Muscle of back (tissue), 11 donors: ENCODE measurements around the gene ZC3H12C. TPM values are rescaled to one million over a fixed set of nuclear protein-coding genes. Genes with fewer than 3 reads are reported as not detected.
"Not testable (repeated sequence)": the region's sequence is repeated elsewhere in the genome, so short reads cannot be mapped to it uniquely, and the experiment has no call there.

ENCODE experiments used
- DNase-seq, 3 donors: peaks; one replicate each; pipeline versions ENCODE4 v3.0.0 to v3.0.0-alpha.2; 2013
- polyA plus RNA-seq, 10 donors: library from polyadenylated mRNA; unstranded; fragments of 120-200 nt; gene quantifications; one replicate each; pipeline ENCODE4 v1.2.1, GENCODE V29; 2013; ENCODE audit not compliant: insufficient read length in 10 of 10

ZC3H12C gene
- polyA plus RNA-seq, 10 donors, result 6.6 to 9.9 (median 9.1) TPM

DNA sequence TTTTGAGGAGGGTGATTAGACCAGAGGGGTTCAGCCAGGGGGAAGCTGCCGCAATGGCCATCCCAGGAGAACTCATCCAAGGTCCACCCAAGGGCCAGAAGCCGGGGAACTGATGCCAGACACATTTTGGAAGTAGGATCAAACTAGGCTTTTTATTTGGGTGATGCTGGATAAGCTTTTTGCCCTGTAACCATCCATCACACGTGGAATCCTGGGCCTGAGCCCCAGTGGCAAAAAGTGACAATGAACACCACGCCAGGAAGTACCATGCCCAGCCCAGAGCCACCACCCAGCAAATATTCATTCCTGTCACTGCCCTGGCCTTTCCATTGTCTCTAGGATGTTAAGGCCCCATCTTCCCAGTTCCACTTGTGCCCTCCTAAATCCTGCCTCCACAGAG lies 85.9 kb downstream of the ZC3H12C start:
- DNase-seq, result no peak

DNA sequence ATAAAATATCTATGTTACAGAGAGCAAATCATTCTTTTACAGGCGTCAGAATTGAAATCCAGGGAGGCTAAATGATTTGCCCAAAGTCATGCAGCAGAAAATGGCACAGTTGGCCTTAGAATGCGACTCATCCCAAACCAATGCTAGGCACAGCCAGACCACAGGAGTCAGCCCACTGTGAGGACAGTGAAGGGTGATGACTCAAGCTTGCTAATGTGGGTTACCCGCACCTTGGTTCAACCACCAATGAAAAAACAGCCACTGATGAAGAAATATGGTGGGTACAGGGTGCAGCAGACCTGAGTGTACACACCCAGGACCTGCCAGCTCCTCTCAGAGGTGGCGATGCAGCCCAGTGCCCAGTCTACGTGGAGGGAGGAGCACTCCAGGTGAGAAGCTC lies 89.7 kb downstream of the ZC3H12C start:
- no peak for DNase-seq

DNA sequence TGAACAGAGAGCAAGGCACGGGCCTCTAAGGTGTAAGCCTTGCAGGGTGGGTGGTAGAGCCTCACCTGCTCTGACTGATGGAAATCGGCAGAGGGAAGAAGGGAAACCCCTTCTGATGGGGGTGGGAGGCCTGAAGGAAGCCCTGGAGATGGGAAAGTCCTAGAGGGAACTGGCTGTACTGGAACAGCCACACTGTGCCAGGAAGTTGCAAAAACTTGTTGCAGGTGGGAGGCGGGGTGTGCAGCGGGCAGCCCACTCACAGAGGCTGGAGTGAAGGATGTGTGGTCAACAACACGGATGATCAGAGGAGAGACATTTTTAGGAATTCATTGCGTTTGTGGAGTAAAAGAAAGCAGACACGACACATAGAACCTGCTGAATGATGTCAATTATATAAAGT lies 91.3 kb downstream of the ZC3H12C start:
- DNase-seq, result no peak

DNA sequence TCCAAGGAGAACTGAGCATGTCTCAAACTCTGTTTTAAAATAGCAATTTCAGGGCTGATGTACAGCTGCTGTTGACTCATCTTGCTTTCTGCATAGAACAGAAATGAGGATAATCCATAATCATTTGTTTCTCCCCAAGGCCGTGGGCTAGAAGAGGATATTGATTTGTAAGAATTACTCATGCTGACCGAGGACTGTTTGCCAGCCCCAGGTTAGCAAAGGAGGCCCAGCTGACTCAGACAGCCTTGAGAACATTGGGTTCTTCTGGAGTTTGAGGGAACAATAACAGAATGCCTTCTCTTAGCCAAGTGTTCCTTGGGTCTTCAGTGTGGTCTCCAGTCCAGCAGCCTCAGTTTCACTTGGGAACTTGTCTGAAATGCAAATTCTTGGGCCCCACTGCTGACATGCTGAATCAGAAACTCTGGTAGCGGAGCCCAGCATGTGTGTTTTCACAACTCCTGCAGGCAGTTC lies 92.0 kb downstream of the ZC3H12C start:
- no peak for DNase-seq

DNA sequence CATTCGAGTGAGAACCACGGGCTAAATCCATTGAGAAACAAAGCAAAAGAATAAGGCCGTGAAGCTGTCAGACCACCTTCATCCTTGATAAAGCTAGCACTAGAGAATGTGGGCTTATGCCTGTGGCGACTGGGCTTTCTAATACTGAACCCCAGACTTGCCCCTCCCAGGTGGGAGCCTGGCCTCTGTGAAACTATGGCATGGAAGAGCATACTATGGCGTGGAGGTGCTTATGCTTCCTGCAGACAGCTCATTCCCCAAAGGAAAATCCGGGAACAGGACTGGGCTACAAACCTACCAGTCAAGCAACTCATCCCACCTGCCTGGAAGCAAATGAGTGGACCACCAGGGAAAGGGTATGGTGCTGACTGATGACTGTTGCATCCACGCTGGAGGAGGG lies 92.4 kb downstream of the ZC3H12C start:
- no peak for DNase-seq

DNA sequence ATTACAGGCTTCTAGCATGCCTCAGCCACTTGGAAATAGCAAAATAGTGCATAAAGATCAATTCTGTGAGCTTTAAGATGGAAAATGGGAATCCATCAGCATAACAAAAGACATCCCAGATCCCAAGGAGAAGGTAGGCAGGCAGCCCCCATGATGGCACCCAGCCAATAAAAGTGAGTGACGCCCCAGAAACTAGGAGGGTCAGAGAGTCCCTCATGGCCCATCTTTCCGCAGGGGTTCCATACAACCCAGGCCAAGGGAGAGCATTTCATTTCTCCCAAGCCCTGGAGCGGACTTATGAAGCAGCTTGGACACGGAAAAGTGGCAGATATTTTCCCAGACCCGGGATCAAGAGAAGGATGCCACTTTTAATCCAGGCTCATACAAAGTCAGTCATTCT lies 93.3 kb downstream of the ZC3H12C start:
- DNase-seq, result no peak

DNA sequence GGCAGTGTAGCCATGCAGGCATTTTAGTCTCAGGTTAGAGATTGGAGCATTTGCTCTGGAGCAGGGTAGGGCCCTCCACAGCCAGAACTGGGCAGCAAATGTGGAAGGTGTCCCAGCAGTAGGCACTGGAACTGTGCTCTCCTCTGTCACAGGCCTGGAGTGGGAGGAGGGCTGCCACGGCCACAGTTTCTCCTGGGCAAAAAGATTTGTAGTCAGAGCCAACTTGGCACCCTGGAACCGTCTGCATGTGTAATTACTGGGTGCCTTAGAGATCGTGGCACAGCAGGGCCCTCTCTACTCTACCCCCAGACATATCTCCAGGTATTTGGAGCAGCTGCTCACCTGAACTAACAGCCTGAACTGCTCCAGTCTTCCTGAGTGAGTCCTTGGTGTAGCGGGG lies 93.7 kb downstream of the ZC3H12C start:
- no peak for DNase-seq

DNA sequence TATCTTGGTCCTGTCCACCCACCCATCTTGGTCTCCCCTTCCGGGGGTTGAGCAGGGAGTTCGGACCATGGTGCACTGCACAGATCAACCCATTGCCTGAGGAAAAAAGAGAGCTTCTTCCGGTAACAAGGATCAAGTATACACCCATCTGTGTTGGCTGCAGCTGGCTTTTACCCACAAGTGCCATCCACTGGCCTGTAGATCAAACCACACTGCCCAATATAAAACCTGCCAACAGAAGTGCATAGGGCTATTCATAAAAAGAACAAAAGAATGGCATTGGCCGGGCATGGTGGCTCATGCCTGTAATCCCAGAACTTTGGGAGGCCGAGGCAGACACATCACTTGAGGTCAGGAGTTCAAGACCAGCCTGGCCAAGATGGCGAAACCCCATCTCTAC lies 94.5 kb downstream of the ZC3H12C start:
- no peak for DNase-seq

DNA sequence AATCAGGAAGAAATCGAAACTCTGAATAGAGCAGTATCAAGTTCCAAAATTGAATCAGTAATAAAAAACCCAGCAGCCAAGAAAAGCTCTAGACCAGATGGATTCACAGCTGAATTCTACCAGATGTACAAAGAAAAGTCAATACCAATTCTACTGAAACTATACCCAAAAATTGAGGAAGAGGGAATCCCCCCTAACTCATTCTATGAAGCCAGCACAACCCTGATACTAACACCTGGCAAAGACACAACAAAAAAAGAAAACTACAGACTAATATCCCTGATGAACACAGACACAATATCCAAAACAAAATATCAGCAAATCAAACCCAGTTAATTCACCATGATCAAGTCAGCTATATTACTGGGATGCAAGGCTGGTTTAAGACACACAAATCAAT lies 97.7 kb downstream of the ZC3H12C start:
- DNase-seq, result no peak

DNA sequence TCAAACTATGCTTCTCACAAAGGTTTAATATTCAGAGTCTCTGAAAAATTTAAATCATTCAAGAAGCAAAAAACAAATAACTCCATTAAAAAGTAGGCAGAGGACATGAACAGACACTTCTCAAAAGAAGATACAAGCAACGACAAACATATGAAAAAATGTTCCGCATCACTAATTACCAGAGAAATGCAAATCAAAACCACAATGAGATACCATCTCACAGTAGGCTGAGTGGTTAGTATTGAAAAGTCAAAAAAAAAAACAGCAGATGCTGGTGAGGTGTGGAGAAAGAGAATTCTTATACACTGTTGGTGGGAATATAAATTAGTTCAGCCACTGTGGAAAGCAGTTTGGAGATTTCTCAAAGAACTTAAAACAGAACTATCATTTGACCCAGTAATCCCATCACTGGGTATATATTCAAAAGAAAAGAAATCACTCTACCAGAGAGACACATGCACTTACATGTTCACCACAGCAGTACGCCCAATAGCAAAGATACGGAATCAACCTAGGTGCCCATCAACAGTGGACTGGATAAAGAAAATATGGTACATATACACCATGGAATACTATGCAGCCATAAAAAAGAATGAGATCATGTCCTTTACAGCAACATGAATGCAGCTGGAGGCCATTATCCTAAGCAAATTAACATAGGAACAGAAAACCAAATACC lies 99.6 kb downstream of the ZC3H12C start:
- not testable (repeated sequence) for DNase-seq

DNA sequence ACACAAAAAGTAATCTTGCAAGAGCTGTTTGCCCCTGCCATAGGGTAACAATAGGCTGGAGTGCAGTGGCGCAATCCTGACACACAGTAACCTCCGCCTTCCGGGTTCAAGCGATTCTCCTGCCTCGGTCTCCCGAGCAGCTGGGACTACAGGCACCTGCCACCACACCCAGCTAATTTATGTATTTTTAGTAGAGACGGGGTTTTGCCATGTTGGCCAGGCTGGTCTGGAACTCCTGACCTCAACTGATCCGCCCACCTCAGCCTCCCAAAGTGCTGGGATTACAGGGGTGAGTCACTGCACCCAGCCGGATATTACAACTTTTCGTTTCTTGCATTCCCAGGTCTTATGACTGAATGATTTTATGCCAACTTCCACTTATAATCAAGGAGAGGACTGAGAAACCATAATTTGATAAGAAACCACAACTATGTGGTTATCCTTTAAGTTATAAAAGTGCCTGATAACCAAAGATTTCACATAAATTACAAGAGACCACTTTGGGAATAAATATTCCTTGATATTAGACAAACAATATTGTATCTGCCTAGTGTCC lies 101.1 kb downstream of the ZC3H12C start:
- DNase-seq, result not testable (repeated sequence)

DNA sequence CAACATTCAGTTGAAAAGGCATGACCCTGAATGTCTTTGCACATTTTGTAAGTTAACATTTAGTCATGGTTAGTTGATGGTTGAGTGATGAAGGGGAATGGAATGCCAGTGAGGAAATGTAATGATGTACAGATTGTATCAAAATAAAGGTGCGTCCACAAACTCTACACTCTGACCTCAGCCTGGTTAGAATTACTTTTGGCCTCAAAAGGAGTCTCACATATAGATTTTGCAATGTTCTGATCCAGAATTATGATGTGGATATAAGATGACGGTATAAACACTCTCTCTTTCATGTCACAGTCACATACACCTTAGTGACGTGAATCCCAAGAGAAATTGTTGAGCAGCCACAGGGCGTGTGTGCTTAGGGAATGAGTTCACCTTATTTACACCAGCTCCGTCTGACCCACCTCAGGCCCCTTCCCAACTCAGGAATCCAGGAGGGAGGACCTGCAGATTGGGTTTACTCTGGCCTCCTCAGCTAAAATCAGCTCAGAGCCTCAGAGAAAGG lies 103.1 kb downstream of the ZC3H12C start:
- peak in 1 of 3 donors; percentile 57 for DNase-seq

DNA sequence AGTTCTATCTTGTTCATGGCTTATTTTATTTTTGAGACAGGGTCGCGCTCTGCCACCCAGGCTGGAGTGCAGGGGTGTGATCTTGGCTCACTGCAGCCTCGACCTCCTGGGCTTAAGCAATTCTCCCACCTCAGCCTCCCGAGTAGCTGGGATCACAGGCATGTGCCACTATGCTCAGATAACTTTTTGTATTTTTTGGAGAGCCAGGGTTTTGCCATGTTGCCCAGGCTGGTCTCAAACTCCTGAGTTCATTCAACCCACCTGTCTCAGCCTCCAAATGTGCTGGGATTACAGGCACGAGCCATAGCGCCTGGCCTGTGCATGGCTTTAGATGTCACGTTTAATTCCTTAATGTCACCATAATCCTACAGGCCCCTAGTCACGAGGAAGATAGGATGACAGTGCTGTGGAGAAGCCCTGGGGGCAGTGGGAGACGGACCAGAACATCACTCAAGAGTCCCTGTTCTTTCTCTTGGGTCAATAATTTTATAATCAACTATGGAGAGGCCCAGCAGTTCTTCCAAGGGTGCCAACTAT lies 103.8 kb downstream of the ZC3H12C start:
- no peak for DNase-seq

DNA sequence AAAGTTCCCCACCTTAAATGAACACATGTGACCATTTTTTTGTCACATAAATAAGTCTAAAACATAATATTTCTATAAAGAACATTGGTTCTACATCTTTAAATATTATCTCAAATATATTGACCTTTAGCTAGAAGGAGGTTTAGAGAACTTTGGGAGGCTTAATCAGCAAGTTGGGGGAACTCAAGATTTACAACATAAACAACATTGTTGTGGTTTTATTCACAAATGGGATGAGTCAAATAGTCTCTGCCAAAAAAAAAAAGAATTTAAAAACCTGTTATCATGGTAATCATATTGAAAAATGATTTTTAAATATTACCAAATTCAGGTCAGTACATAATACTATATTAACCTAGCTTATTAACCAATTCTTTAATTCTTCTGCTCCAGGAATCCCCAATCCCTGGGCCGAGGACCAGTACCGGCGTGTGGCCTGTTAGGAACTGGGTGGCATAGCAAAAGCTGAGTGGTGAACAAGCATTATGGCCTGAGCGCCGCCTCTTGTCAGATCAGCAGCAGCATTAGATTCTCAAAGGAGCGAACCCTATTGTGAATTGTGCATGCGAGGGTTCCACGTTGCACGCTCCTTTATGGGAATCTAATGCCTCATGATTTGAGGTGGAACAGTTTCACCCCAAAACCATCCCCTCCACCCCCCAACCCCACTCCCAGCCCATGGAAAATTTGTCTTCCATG lies 105.0 kb downstream of the ZC3H12C start:
- no peak for DNase-seq

DNA sequence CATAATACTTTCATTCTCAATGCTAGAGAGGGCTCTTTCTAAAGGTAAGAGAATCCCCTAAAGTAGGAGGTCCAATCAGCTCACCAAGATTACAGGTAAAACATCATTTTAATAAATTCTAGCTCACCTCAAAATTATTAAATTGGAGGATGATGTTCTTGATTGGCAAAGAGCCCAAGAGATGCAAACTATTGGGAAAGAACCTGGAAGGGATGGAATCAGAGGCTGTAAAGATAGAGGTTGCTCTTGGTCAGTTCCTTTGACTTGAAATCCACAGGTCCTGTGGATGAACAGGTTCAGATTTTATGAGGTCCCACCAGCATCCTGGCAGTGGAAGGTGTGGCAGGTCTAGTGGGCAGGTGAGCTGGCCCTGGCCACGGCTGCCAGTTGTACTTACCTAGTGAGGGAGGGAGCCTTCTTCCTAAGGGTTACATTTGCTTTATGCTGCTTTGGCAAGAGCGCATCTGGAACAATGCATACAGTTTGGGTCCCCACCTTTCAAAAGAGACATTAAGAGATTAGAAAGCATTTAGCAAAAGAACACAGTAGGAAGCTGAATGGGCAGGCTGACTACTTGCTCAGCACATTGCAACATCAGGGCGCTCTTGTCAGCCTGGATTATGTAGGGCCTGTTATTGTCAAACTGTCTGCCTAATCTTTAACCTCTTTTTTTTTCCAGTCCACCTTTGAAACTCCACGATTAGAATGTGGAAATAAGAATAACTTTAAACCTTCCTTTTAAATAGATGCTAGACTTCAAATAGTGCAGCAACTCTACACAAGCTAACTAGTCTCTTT lies 106.2 kb downstream of the ZC3H12C start:
- DNase-seq, result no peak

DNA sequence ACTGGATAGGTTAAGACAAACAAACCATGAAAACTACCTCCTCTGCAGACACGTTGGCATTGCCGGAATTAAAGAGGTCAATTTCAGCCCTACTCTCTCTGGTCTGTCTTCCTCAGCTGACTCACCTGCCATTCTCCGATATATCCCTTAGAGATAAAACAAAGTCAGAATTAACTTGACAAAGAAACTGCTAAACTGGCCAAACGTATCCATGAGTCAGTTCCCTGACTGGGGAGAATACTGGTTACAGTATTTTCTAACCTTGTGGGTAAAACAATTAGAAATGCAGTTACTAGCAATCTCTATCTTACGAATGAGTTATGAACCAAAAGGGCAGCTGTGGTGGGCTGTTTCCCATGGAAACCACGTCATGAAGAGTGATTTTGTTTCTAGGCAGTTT lies 107.0 kb downstream of the ZC3H12C start:
- DNase-seq, result no peak

DNA sequence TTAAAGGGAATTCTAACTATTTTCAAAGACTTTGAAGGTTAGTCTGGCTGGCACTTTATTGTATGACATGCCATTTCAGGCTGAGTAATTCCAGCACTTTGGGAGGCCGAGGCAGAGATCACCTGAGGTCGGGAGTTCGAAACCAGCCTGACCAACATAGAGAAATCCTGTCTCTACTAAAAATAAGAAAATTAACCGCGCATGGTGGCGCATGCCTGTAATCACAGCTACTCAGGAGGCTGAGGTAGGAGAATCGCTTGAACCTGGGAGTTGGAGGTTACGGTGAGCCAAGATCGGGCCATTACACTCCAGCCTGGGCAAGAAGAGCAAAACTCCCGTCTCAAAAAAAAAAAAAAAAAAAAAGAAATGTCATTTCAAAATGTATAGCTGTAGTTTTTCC lies 107.6 kb downstream of the ZC3H12C start:
- no peak for DNase-seq

DNA sequence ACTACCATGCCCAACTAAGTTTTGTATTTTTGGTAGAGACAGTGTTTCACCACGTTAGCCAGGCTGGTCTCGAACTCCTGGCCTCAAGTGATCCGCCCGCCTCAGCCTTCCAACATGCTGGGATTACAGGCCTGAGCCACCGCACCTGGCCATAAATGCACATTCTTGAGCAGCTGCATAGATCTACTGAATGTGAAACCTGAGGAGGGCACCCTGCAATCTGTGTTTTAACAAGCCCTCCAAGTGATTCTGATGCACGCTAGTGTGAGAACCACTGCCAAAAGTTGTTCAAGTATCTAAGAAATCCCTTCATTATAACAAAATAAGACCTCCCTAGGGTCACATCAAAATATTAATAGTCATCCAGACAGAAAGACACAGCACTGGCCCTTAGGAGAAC lies 113.9 kb downstream of the ZC3H12C start:
- peak in 1 of 3 donors; percentile 43 for DNase-seq

DNA sequence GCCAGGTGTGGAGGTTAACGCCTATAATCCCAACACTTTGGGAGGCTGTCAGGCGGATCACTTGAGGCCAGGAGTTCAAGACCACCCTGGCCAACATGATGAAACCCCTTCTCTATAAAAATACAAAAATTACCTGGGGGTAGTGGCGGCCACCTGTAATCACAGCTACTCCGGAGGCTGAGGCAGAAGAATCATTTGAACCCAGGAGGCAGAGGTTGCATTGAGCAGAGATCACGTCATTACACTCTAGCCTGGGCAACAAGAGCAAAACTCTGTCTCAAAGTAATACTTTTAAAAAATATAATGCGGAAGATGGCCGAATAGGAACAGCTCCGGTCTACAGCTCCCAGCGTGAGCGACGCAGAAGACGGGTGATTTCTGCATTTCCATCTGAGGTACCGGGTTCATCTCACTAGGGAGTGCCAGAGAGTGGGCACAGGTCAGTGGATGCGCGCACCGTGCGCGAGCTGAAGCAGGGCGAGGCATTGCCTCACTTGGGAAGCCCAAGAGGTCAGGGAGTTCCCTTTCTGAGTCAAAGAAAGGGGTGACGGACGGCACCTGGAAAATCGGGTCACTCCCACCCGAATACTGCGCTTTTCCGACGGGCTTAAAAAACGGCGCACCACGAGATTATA lies 115.6 kb downstream of the ZC3H12C start:
- DNase-seq, result not testable (repeated sequence)

DNA sequence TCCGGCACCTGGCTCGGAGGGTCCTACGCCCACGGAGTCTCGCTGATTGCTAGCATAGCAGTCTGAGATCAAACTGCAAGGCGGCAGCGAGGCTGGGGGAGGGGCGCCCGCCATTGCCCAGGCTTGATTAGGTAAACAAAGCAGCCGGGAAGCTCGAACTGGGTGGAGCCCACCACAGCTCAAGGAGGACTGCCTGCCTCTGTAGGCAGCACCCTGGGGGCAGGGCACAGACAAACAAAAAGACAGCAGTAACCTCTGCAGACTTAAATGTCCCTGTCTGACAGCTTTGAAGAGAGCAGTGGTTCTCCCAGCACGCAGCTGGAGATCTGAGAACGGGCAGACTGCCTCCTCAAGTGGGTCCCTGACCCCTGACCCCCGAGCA lies 116.1 kb downstream of the ZC3H12C start:
- not testable (repeated sequence) for DNase-seq

DNA sequence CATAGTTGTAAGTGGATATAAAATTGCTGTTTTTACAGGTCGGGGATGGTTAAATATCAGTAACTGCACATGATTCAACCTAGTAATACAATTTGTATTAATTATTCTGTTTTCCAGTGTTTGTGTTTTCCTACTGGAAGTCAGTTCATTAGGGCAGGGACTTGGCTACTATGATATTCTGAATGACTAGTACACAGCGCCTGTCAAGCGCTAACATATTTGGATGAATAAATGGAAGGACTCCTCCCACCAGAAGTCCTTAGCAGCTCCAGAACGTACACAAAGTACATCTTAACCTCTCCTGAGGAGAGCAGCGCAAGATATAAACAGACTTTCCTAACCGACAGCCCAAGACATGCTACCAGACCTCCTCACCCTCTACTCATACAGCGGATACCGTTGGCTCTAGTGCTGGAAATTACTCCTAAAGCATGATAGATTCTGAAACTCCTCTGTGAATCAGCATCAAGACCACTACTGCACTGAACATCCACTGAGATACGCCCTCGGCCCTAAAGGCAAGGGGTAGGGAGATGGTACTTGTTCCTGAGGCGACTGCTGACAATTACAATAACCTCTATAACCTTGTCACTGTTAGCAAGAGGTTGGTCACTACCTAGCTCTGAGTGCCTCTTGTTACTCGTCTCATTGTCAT lies 124.2 kb downstream of the ZC3H12C start:
- DNase-seq, result no peak
